Measurements from ENCODE around the gene PTPRE. TPM values are rescaled to one million over a fixed set of nuclear protein-coding genes. Genes with fewer than 3 reads are reported as not detected.
A peak's percentile ranks its signal among the peaks of the same experiment; 100 is the strongest.

Gene PTPRE
- total RNA-seq, 1 experiment from 2014 or later = 7.9 TPM

DNA sequence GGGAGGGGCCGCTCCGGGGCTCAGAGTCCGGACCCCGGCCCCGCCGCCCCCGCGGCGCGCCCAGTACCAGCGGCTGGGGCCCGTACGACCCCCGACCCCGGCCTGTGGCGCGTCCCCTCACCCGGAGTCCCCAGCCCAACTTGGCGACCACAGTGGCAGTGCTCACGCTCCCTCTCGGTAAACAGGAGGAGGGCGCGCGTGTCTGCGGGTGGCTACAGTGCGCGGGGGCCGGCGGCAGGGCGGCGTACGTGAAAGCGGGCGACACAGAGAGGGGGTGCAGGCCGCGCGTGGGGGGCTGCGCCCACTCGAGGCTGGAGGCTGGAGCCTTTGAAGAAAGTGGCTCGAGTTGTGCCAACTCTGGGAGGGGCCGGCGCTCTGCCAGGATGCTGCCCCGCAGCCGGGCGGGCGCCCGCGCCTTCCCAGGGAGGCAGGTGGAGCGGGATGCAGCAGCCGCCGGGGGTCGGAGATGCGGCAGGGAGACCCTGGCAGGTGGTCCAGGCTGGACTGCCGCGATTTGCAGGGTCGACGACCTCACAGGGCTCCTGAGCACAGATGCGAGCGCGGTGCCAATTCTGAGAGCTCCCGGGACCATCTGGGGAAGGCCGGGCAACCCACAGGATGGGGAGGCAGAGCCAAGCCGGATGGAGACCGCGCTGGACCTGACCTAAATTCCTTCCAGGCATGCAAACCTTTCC, 655 bp downstream of the PTPRE start:
- POLR2A ChIA-PET (ENCODE audit: unreplicated experiment) = no interaction called here
- peak overlapping the region; percentile 55; the same call in 1 of the 2 replicates for H2AFZ ChIP-seq
- no peaks in the 10 kb centered on the region for H3K27me3 ChIP-seq (ENCODE audit: insufficient read depth, low read depth)
- no peaks in the 10 kb centered on the region for H3K9me3 ChIP-seq (ENCODE audit: insufficient read depth, low read depth)
- no peaks in the 10 kb centered on the region for H3K9me2 ChIP-seq (ENCODE audit: insufficient read depth)
- H4K20me1 ChIP-seq (ENCODE audit: insufficient read depth) = no peaks in the 10 kb centered on the region
- DNase-seq = peak in 1 of 2 experiments; percentile 43
- peak overlapping the region; percentile 68 for H3K27ac ChIP-seq
- BruUV-seq (replicated peaks) = no TSS peak
- no peaks in the 10 kb centered on the region for H3K36me3 ChIP-seq (ENCODE audit: low read depth)
- TF ChIP-seq EZH2 (IDR thresholded peaks at IDR 0.05; ENCODE audit: low read depth) = no peak
- TF ChIP-seq, protein P1, sequence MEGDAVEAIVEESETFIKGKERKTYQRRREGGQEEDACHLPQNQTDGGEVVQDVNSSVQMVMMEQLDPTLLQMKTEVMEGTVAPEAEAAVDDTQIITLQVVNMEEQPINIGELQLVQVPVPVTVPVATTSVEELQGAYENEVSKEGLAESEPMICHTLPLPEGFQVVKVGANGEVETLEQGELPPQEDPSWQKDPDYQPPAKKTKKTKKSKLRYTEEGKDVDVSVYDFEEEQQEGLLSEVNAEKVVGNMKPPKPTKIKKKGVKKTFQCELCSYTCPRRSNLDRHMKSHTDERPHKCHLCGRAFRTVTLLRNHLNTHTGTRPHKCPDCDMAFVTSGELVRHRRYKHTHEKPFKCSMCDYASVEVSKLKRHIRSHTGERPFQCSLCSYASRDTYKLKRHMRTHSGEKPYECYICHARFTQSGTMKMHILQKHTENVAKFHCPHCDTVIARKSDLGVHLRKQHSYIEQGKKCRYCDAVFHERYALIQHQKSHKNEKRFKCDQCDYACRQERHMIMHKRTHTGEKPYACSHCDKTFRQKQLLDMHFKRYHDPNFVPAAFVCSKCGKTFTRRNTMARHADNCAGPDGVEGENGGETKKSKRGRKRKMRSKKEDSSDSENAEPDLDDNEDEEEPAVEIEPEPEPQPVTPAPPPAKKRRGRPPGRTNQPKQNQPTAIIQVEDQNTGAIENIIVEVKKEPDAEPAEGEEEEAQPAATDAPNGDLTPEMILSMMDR (conservative IDR thresholded peaks at IDR 0.05) = no peak
- H3F3A ChIP-seq (ENCODE audit: insufficient read depth, low read depth) = no peaks in the 10 kb centered on the region
- intact Hi-C loops (cut with micrococcal nuclease; ENCODE audit: unreplicated experiment) = loop anchor here (1.0 to 2.0 kb wide), 5 partner anchors 15 to 104 kb away; no protein-coding TSS in a partner anchor
- peaks cover 24% of the 10 kb centered on the region for H3K79me2 ChIP-seq (ENCODE audit: low read depth)
- H3K4me1 ChIP-seq (replicated peaks; ENCODE audit: insufficient read depth) = peaks cover 35% of the 10 kb centered on the region
- peak overlapping the region; percentile 74 for H3K4me2 ChIP-seq
- H3K4me3 ChIP-seq = peak overlapping the region; percentile 67
- CTCF ChIA-PET = interaction anchor here (0.6 to 1.5 kb wide), 3 partner anchors 12 to 174 kb away, joined by 3 to 4 read pairs (median 3); no protein-coding TSS in a partner anchor

DNA sequence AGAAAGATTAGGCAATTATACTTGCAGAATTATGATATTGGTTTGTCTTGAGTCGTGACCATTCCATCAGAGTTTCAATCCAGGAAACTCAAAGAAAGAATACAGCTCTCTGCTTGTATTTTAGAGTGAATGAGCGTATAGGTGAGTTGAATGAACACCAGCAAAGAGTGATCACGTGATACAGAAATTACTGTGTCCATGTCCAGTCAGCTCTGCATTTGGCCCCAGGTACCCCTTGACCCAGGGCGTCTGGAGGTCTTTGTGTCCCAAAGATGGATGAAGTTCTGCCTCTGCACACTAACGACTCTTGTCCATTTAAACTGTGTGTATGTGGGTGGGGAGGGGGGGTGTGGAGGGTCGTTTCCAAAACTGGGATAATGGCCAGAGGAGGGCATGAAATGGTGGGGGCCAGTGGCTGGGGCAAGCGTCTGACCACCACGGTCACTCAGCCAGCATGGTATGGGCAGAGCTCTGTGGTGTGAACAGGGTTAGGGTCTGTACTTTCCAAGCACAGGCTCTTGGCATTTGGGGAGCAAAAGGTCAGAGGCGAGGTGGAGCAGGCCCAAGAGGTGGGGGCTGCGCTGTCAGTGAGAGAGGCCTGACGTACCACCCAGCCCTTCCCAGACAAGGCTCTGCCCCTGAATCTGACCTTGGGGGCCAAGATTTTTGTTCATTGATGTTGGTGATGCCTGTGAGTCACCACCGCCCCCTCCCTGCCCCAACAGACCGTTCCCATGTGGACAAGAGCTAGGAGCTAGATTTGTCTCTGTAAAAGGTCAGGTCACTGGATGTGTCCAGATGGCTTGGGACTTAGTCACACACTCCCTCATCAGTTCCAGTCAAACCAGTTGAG, 1.4 kb downstream of the PTPRE start:
- Histone ChIP-seq H3K4me2 (peak overlapping the region; percentile 74), H3K79me2 (ENCODE audit: low read depth) (peaks cover 27% of the 10 kb centered on the region), H3K4me3 (peak overlapping the region; percentile 67), H3F3A (ENCODE audit: insufficient read depth, low read depth) (no peaks in the 10 kb centered on the region), H3K9me3 (ENCODE audit: insufficient read depth, low read depth) (no peaks in the 10 kb centered on the region), H3K27me3 (ENCODE audit: insufficient read depth, low read depth) (no peaks in the 10 kb centered on the region), H3K27ac (peak overlapping the region; percentile 68), H4K20me1 (ENCODE audit: insufficient read depth) (no peaks in the 10 kb centered on the region), H3K4me1 (replicated peaks; ENCODE audit: insufficient read depth) (peaks cover 35% of the 10 kb centered on the region), H2AFZ (no peak overlapping the region), H3K36me3 (ENCODE audit: low read depth) (no peaks in the 10 kb centered on the region), H3K9me2 (ENCODE audit: insufficient read depth) (no peaks in the 10 kb centered on the region)
- intact Hi-C loops (cut with micrococcal nuclease; ENCODE audit: unreplicated experiment) = loop anchor here (1.0 to 2.0 kb wide), 5 partner anchors 14 to 103 kb away; no protein-coding TSS in a partner anchor
- CTCF ChIA-PET = interaction anchor here (0.6 to 1.5 kb wide), 2 partner anchors 55 to 104 kb away, joined by 3 read pairs; no protein-coding TSS in a partner anchor
- POLR2A ChIA-PET (ENCODE audit: unreplicated experiment) = interaction anchor here (0.6 kb wide), 1 partner anchor 69 kb away, joined by 4 read pairs; no protein-coding TSS in a partner anchor
- no peak for TF ChIP-seq EZH2 (IDR thresholded peaks at IDR 0.05; ENCODE audit: low read depth)
- TF ChIP-seq, protein P1 (conservative IDR thresholded peaks at IDR 0.05) = no peak
- no TSS peak for BruUV-seq (replicated peaks)
- peak; percentile 70 to 96 for DNase-seq

DNA sequence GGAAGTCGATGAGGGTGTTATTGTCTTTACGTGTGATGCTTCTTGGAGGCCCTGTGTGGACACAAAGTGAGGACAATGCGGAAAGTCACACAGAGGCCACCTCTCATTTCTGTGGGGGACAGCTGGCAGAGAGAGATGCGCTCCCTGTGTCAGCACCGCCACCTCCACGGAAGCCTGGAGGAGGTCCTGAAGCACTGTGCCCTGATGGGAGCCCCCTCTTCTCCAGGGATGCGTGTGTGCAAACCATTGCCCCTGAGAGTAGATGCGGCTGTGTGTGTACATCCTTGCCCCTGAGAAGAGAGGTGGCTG, 2.0 kb downstream of the PTPRE start:
- Histone ChIP-seq H3K27ac (peak overlapping the region; percentile 68), H3K27me3 (ENCODE audit: insufficient read depth, low read depth) (no peaks in the 10 kb centered on the region), H3K4me2 (peak overlapping the region; percentile 74), H3K9me3 (ENCODE audit: insufficient read depth, low read depth) (no peaks in the 10 kb centered on the region), H3K4me3 (no peak overlapping the region), H3K4me1 (replicated peaks; ENCODE audit: insufficient read depth) (peaks cover 35% of the 10 kb centered on the region), H3K79me2 (ENCODE audit: low read depth) (peaks cover 27% of the 10 kb centered on the region), H2AFZ (no peak overlapping the region), H3K9me2 (ENCODE audit: insufficient read depth) (no peaks in the 10 kb centered on the region), H3K36me3 (ENCODE audit: low read depth) (no peaks in the 10 kb centered on the region), H3F3A (ENCODE audit: insufficient read depth, low read depth) (no peaks in the 10 kb centered on the region), H4K20me1 (ENCODE audit: insufficient read depth) (no peaks in the 10 kb centered on the region)
- BruUV-seq (replicated peaks) = no TSS peak
- DNase-seq = no peak
- intact Hi-C loops (cut with micrococcal nuclease; ENCODE audit: unreplicated experiment) = loop anchor here (1.0 to 2.0 kb wide), 5 partner anchors 14 to 102 kb away; no protein-coding TSS in a partner anchor
- TF ChIP-seq EZH2 (IDR thresholded peaks at IDR 0.05; ENCODE audit: low read depth) = no peak
- CTCF ChIA-PET = interaction anchor here (0.6 kb wide), 1 partner anchor 55 kb away, joined by 3 read pairs; no protein-coding TSS in a partner anchor
- POLR2A ChIA-PET (ENCODE audit: unreplicated experiment) = interaction anchor here (0.6 kb wide), 1 partner anchor 69 kb away, joined by 4 read pairs; no protein-coding TSS in a partner anchor
